Measurements from ENCODE around the gene GRID2.

Gene GRID2

DNA sequence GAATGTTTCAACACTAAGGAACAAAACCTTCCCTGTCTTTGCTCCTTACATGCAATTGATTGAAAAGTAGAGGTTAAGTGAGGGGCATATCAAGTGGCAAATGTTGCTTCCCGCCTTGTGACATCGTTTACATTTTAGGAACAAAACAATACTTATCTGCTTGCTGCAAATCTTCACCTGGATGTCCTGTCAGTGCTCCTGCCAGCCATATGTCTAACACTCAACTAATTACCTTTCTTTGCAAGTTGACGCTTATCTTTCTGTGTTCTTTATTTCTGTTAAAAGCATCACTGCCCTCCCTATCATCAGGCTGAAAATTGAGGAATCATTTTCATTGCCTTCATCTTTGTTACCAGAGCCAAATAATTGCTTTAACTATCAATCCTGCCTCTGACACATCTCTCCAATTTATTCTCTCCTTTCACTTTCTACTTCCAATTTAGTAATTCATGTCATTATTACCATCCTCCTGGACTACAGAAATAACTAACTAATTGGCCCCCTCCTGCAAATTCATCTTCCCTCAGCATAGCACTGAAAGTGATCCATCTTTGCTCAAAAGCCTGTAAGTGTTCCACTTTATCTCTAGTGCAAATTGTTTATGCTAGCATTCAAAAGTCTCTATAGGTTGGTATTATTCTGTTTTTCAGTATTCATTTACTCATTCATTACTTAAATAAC is 1226.1 kb downstream of the GRID2 start:
- H3K27ac ChIP-seq: no peak overlapping the region
- DNase-seq (ENCODE audit: low read depth, low spot score): no peak

GRCh38 chr4:93532234-93532633 is 1228.5 kb downstream of the GRID2 start:
- no peak for DNase-seq (ENCODE audit: low read depth, low spot score)
- no peak overlapping the region for H3K27ac ChIP-seq

- DNase-seq (ENCODE audit: low read depth, low spot score): no peak
- H3K27ac ChIP-seq: no peak overlapping the region
Measured at GRCh38 chr4:93540562-93540961, 1236.8 kb downstream of the GRID2 start.

GRCh38 chr4:93561842-93562241 is 1258.1 kb downstream of the GRID2 start:
- H3K27ac ChIP-seq: no peak overlapping the region
- no peak for DNase-seq (ENCODE audit: low read depth, low spot score)

GRCh38 chr4:93568758-93569157 is 1265.0 kb downstream of the GRID2 start:
- DNase-seq (ENCODE audit: low read depth, low spot score): no peak
- H3K27ac ChIP-seq: no peak overlapping the region

GRCh38 chr4:93573285-93573684 is 1269.5 kb downstream of the GRID2 start:
- H3K27ac ChIP-seq: no peak overlapping the region
- DNase-seq (ENCODE audit: low read depth, low spot score): no peak

GRCh38 chr4:93578942-93579341 is 1275.2 kb downstream of the GRID2 start:
- no peak for DNase-seq (ENCODE audit: low read depth, low spot score)
- no peak overlapping the region for H3K27ac ChIP-seq

DNA sequence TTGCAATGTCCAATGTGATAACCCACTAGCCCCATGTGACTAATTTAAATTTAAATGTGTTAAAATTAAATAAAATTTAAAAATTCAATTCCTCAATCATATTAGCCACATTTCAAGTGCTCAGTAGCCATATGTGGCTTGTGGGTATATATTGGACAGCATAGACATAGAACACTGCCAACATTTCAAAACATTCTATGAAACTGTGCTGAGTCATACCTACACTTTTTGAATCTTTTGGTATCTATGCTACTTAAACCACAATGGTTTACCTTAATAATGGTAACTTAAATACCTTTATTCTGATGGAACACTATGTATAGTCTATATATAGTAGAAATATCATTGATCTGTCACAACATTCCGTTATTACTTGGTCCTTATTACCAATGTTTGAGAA is 1301.4 kb downstream of the GRID2 start:
- H3K27ac ChIP-seq: no peak overlapping the region
- DNase-seq (ENCODE audit: low read depth, low spot score): no peak

GRCh38 chr4:93617606-93618005 is 1313.8 kb downstream of the GRID2 start:
- no peak for DNase-seq (ENCODE audit: low read depth, low spot score)
- no peak overlapping the region for H3K27ac ChIP-seq

- no peak for DNase-seq (ENCODE audit: low read depth, low spot score)
- no peak overlapping the region for H3K27ac ChIP-seq
Measured at GRCh38 chr4:93633721-93634120, 1330.0 kb downstream of the GRID2 start.

GRCh38 chr4:93635943-93636342 is 1332.2 kb downstream of the GRID2 start:
- no peak overlapping the region for H3K27ac ChIP-seq
- no peak for DNase-seq (ENCODE audit: low read depth, low spot score)

- no peak for DNase-seq (ENCODE audit: low read depth, low spot score)
- H3K27ac ChIP-seq: no peak overlapping the region
Measured at GRCh38 chr4:93645120-93645519, 1341.4 kb downstream of the GRID2 start.

GRCh38 chr4:93646233-93646930 is 1342.6 kb downstream of the GRID2 start:
- peak; percentile 16 for DNase-seq (ENCODE audit: low read depth, low spot score)

GRCh38 chr4:93648258-93648657 is 1344.5 kb downstream of the GRID2 start:
- DNase-seq (ENCODE audit: low read depth, low spot score): no peak
- H3K27ac ChIP-seq: no peak overlapping the region

More at GRCh38 chr4:93646233-93646930, 1342.6 kb downstream of the GRID2 start:
- H3K27ac ChIP-seq: no peak overlapping the region

- H3K27ac ChIP-seq: no peak overlapping the region
- no peak for DNase-seq (ENCODE audit: low read depth, low spot score)
Measured at GRCh38 chr4:93649828-93650227, 1346.1 kb downstream of the GRID2 start.

DNA sequence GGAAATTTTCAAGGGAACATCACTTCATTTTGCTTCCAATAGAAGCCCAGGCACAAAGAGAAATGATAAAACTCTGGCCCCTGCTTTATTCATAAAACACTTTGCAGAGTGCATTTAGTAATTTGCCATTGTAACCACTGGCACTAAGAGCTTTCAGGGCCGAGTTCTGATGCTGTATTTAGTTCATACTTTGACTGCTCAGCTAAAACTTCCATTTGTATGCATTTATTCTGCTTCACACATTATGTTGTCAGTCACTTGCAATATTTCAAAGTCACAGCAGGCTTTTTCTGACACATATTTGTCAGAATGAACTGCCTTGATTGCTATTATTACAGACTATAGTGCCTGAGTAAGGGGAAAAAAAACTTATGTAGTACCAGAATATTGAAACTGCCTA is 1350.4 kb downstream of the GRID2 start:
- DNase-seq (ENCODE audit: low read depth, low spot score): no peak
- H3K27ac ChIP-seq: no peak overlapping the region

GRCh38 chr4:93657527-93657926 is 1353.8 kb downstream of the GRID2 start:
- no peak for DNase-seq (ENCODE audit: low read depth, low spot score)
- H3K27ac ChIP-seq: no peak overlapping the region

- no peak for DNase-seq (ENCODE audit: low read depth, low spot score)
- no peak overlapping the region for H3K27ac ChIP-seq
Measured at GRCh38 chr4:93658443-93658842, 1354.7 kb downstream of the GRID2 start.

DNA sequence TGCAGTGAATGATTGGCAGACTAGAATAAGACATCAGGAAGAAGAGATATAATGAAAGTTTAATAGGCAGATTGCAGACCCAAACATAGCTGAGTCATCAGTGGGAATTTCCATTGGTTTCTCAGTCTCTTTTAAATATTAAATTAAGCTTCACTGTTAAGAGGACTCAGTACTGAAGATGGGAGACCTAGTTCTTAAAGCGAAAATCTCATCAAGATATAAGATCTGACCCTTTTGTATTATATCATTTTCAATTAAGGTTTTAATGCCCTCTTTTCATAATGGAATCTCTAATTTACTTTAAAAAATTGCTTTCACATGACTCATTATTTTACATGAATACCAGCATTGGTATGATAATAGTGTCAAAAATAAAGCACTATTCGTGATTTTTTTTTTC is 1355.9 kb downstream of the GRID2 start:
- H3K27ac ChIP-seq: no peak overlapping the region
- no peak for DNase-seq (ENCODE audit: low read depth, low spot score)

- H3K27ac ChIP-seq: no peak overlapping the region
- no peak for DNase-seq (ENCODE audit: low read depth, low spot score)
Measured at GRCh38 chr4:93660036-93660435, 1356.3 kb downstream of the GRID2 start.

DNA sequence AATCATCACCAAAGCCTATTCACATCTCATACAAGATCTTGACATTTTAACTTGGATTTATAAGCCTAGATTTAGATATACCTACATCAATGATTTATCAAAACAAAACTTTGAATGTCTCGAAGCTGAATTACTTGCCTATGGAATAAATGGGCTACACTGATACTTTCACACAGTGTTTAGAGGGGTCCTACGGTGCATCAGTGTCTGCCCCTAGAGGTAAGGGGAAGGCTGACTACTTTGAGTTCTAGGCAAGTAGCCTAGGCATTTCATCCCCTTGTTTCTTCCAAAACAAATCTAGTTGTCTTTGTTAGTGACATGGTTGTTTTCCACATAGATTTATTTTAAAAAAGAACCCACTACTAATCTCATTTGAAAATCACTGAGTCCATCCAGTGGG is 1366.7 kb downstream of the GRID2 start:
- no peak overlapping the region for H3K27ac ChIP-seq

DNA sequence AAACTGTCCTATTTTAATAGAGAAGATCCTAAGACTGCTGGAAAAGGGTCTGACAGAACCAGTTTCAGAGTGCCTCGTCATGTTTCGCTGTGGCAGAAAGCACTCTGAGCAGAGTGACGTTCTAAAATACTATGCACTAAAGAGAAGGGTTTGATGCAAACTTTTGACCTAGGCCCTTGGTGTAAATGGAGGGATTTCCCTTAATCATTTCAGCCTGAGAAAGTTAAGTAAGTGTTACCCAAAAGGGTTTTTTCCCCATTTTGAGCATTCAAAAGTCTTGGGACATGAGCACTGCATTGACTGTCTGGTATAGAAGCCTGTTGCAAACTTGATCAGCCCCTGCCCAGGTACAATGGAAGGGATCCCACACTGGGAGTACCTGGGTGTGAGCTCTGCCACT is 1367.3 kb downstream of the GRID2 start:
- no peak overlapping the region for H3K27ac ChIP-seq
- no peak for DNase-seq (ENCODE audit: low read depth, low spot score)

More for the DNA sequence above, 1366.7 kb downstream of the GRID2 start:
- DNase-seq (ENCODE audit: low read depth, low spot score): no peak
